Caco-2 (cell line): ENCODE measurements around the gene ZNF184. TPM values are rescaled to one million over a fixed set of nuclear protein-coding genes. Genes with fewer than 3 reads are reported as not detected.

Experiments
- BruUV-seq: library from RNA; stranded (reverse); fragments of 400-500 nt; replicated peaks from 2 replicates; lab custom pipeline; 2021; lab: Mats Ljungman, UMichigan
- CTCF ChIA-PET: fragments of 300-600 bp; sonication (Branson Sonifier 250); formaldehyde crosslinking; loops from one replicate; lab custom pipeline; 2022; ENCODE audit warnings: antibody characterized with exemption; lab: Charles Lee
- POLR2A ChIA-PET: fragments of 300-600 bp; sonication (Branson Sonifier 250); formaldehyde crosslinking; loops from one replicate; lab custom pipeline; 2022; ENCODE audit warnings: antibody characterized with exemption; lab: Charles Lee
- DNase-seq, 2 experiments: peaks; one replicate each; pipeline versions ENCODE4 v3.0.0 to v3.0.0-alpha.2; 2020 to 2022
- H3K27me3 ChIP-seq: replicated peaks from 2 replicates; pipeline ENCODE4 v1.6.0; 2011; ENCODE audit warnings: low read length; ENCODE audit not compliant: control insufficient read depth, insufficient read depth
- H3K36me3 ChIP-seq: 2 replicates; pipeline ENCODE4 v1.5.1; 2011; ENCODE audit warnings: low read length; ENCODE audit not compliant: control insufficient read depth, insufficient read depth
- H3K4me1 ChIP-seq: fragments of 250-450 bp; sonication (Bioruptor Pico); 2 replicates; pipeline ENCODE4 v1.5.1; 2020; ENCODE audit warnings: mild to moderate bottlenecking
- H3K4me3 ChIP-seq: 2 replicates; pipeline ENCODE4 v1.5.1; 2011; ENCODE audit warnings: low read depth, mild to moderate bottlenecking, control low read depth, low read length
- H3K9me3 ChIP-seq: fragments of 250-450 bp; sonication (Bioruptor Pico); 2 replicates; pipeline ENCODE4 v1.5.1; 2020; ENCODE audit warnings: mild to moderate bottlenecking, moderate library complexity
- H3K27ac Mint-ChIP-seq: one replicate; pipeline ENCODE4 v1.8.0; 2022; ENCODE audit warnings: mixed read lengths; ENCODE audit not compliant: unreplicated experiment
- H3K27me3 Mint-ChIP-seq: one replicate; pipeline ENCODE4 v1.8.0; 2022; ENCODE audit warnings: mixed read lengths; ENCODE audit not compliant: insufficient read depth, unreplicated experiment
- H3K36me3 Mint-ChIP-seq: one replicate; pipeline ENCODE4 v1.8.0; 2022; ENCODE audit warnings: mild to moderate bottlenecking, mixed read lengths; ENCODE audit not compliant: insufficient read depth, unreplicated experiment
- H3K4me1 Mint-ChIP-seq: one replicate; pipeline ENCODE4 v1.8.0; 2022; ENCODE audit warnings: low read depth, mixed read lengths; ENCODE audit not compliant: unreplicated experiment
- H3K4me3 Mint-ChIP-seq: one replicate; pipeline ENCODE4 v1.8.0; 2022; ENCODE audit warnings: mild to moderate bottlenecking, moderate library complexity, mixed read lengths; ENCODE audit not compliant: unreplicated experiment
- H3K9me3 Mint-ChIP-seq: one replicate; pipeline ENCODE4 v1.8.0; 2022; ENCODE audit warnings: mixed read lengths; ENCODE audit not compliant: unreplicated experiment
- intact Hi-C: fragments of 100-400 bp; cut with micrococcal nuclease; formaldehyde crosslinking; loops from one replicate; pipeline ENCODE4 v1.10.0; 2022; ENCODE audit not compliant: unreplicated experiment
- total RNA-seq: library from RNA; stranded (reverse); gene quantifications from 2 replicates; pipeline ENCODE4 v1.2.3, GENCODE V29; 2022
- TF ChIP-seq, protein P1 (sequence below), 2 experiments: fragments of 200-600 bp in 1 of 2; IDR thresholded peaks; 1 replicate in 1 of 2; 2 replicates in 1 of 2; pipeline versions ENCODE4 v1.5.1 to v1.8.0; 2011 to 2022; ENCODE audit warnings: antibody characterized with exemption in 1 of 2, control low read depth in 1 of 2, inconsistent platforms in 1 of 2, low read depth in 1 of 2, low read length in 1 of 2, mild to moderate bottlenecking in 1 of 2, moderate library complexity in 1 of 2; ENCODE audit not compliant: insufficient read depth in 1 of 2, severe bottlenecking in 1 of 2, unreplicated experiment in 1 of 2

ZNF184 gene
- total RNA-seq, 1 experiment from 2014 or later, result 3.9 TPM

DNA sequence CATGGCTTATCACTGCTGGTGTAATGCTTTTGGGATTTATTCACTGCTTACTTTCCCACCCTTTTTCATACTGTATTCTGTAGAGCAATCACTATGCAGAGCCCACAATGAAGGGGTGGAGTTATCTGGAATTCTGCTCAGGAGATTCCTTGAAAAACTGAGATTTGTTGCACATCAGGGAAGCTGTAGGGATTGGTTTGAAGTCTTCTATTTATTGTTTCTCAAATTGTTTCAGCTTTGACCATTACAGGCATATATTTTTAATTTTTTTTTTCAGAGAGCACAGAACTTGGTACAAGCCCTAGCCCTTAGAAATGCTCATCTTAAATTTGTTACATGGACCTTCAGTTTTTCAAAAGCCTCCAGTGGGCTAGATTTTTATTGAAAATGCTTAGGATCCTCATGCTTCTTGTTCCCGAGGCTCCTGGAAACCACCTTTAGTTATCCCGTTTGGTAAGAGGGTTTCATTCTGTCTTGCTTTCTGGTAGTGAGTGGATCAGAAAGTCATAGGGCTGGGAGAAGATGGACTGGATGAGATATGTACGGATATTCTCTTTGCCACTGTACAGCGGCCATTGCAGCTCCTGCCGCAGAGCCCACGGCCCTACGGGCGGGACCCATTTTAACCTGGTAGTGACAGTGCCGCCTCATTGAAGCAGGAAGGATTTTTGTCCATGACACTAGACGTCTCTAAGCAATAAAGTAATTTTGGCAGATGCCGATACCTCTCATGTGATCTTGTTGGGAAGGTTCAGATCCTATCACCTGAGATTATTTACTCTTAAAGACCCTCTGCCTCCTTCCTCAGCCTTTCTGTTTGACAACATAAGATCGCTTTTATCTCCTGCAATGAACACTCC is 45.3 kb upstream of the ZNF184 start:
- POLR2A ChIA-PET, result no interaction called here
- peak in 1 of 2 experiments; percentile 27 for DNase-seq
- H3K9me3 Mint-ChIP-seq, result no peaks in the 10 kb centered on the region

DNA sequence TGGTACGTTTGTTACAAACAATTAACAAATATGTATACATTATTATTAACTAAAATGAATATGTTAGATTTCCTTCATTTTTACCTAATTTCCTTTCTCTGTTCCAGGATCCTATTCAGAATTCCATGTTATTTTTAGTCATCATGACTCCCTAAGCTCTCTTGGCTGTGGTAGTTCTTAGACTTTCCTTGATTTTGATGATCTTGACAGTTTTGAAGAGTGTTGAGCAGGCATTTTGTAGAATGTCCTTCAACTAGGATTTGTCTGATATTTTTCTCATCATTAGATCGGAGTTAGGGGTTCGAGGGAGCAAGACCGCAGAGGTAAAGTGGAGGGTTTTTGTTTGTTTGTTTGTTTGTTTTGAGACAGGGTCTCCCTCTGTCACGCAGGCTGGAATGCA is 44.3 kb upstream of the ZNF184 start:
- H3K4me1 ChIP-seq, result no peaks in the 10 kb centered on the region
- no peak overlapping the region for H3K4me3 ChIP-seq
- Mint-ChIP-seq H3K4me1 (no peaks in the 10 kb centered on the region), H3K36me3 (peaks cover 13% of the 10 kb centered on the region), H3K9me3 (no peaks in the 10 kb centered on the region), H3K27ac (no peak overlapping the region), H3K27me3 (peaks cover 4% of the 10 kb centered on the region), H3K4me3 (peak overlapping the region; percentile 55)
- CTCF ChIA-PET, result no interaction called here
- POLR2A ChIA-PET, result no interaction called here
- H3K9me3 ChIP-seq, result no peaks in the 10 kb centered on the region
- no peaks in the 10 kb centered on the region for H3K27me3 ChIP-seq
- intact Hi-C loops, result no loop called here
- DNase-seq, result no peak
- BruUV-seq, result no TSS peak
- TF ChIP-seq, protein P1, sequence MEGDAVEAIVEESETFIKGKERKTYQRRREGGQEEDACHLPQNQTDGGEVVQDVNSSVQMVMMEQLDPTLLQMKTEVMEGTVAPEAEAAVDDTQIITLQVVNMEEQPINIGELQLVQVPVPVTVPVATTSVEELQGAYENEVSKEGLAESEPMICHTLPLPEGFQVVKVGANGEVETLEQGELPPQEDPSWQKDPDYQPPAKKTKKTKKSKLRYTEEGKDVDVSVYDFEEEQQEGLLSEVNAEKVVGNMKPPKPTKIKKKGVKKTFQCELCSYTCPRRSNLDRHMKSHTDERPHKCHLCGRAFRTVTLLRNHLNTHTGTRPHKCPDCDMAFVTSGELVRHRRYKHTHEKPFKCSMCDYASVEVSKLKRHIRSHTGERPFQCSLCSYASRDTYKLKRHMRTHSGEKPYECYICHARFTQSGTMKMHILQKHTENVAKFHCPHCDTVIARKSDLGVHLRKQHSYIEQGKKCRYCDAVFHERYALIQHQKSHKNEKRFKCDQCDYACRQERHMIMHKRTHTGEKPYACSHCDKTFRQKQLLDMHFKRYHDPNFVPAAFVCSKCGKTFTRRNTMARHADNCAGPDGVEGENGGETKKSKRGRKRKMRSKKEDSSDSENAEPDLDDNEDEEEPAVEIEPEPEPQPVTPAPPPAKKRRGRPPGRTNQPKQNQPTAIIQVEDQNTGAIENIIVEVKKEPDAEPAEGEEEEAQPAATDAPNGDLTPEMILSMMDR (IDR thresholded peaks at IDR 0.05; ENCODE audit: insufficient read depth in 1 of 2, low read depth in 1 of 2, low read length in 1 of 2, severe bottlenecking in 1 of 2, unreplicated experiment in 1 of 2), result no peak
- H3K36me3 ChIP-seq, result no peaks in the 10 kb centered on the region

More for the DNA sequence above, 45.3 kb upstream of the ZNF184 start:
- peak overlapping the region; percentile 94 for H3K27ac Mint-ChIP-seq
- H3K36me3 ChIP-seq, result no peaks in the 10 kb centered on the region
- BruUV-seq, result no TSS peak
- H3K36me3 Mint-ChIP-seq, result peaks cover 13% of the 10 kb centered on the region
- intact Hi-C loops, result loop anchor here (1.0 to 2.0 kb wide), 5 partner anchors 50 to 330 kb away; no protein-coding TSS in a partner anchor
- peak overlapping the region; percentile 81 for H3K4me3 ChIP-seq
- H3K4me1 ChIP-seq, result no peaks in the 10 kb centered on the region
- no peaks in the 10 kb centered on the region for H3K27me3 ChIP-seq
- H3K9me3 ChIP-seq, result no peaks in the 10 kb centered on the region
- no peaks in the 10 kb centered on the region for H3K27me3 Mint-ChIP-seq
- H3K4me1 Mint-ChIP-seq, result no peaks in the 10 kb centered on the region
- CTCF ChIA-PET, result interaction anchor here (0.9 to 2.0 kb wide), 13 partner anchors 12 to 341 kb away, joined by 3 to 35 read pairs (median 5); no protein-coding TSS in a partner anchor
- TF ChIP-seq, protein P1 (IDR thresholded peaks at IDR 0.05; ENCODE audit: insufficient read depth in 1 of 2, low read depth in 1 of 2, low read length in 1 of 2, severe bottlenecking in 1 of 2, unreplicated experiment in 1 of 2), result no peak
- H3K4me3 Mint-ChIP-seq, result peak overlapping the region; percentile 85

DNA sequence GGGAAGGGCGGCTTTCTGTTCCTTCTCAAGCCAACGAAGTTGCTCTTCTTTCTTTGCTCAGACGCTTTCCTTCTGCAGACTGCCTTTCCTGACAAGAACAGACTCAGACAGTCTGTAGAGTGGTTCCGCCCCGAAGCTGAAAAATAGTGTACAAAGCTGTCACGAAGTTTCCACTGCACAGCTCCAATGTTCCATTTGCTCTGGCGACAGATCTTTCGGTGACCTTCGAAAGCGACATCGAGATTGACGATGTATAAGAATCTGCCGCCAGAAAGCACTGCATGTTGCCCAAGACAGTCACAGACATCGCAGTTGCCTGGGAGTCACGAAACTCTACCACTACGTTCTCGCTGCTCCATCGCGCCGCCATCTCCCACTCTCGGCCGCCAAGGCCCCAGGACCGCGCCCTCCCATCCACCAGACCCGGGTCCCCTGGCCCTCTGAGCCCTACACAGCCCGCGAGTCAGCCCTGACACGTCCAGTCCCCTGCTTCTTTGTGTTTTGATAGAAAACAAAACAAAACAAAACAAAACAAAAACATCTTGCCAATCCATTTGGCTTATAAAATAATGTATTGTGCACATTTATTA is 42.1 kb upstream of the ZNF184 start:
- ChIA-PET POLR2A (no interaction called here), CTCF (no interaction called here)
- H3K27me3 Mint-ChIP-seq, result peaks cover 7% of the 10 kb centered on the region
- H3K27ac Mint-ChIP-seq, result no peak overlapping the region
- Histone ChIP-seq H3K4me1 (no peaks in the 10 kb centered on the region), H3K9me3 (no peaks in the 10 kb centered on the region), H3K27me3 (no peaks in the 10 kb centered on the region), H3K4me3 (no peak overlapping the region), H3K36me3 (no peaks in the 10 kb centered on the region)
- no TSS peak for BruUV-seq
- H3K4me3 Mint-ChIP-seq, result no peak overlapping the region
- intact Hi-C loops, result no loop called here
- H3K9me3 Mint-ChIP-seq, result no peaks in the 10 kb centered on the region
- TF ChIP-seq, protein P1 (IDR thresholded peaks at IDR 0.05; ENCODE audit: insufficient read depth in 1 of 2, low read depth in 1 of 2, low read length in 1 of 2, severe bottlenecking in 1 of 2, unreplicated experiment in 1 of 2), result no peak
- H3K36me3 Mint-ChIP-seq, result peaks cover 13% of the 10 kb centered on the region
- DNase-seq, result no peak
- H3K4me1 Mint-ChIP-seq, result no peaks in the 10 kb centered on the region
